Astrocyte (in vitro differentiated cells and primary cell): ENCODE data around the gene ULK4. TPM values are rescaled to one million over a fixed set of nuclear protein-coding genes. Genes with fewer than 3 reads are reported as not detected.
A peak's percentile ranks its signal among the peaks of the same experiment; 100 is the strongest.

Source experiments
- DNase-seq: peaks from one replicate; pipeline ENCODE4 v3.0.0-alpha.2; 2010; ENCODE audit warnings: low read depth
- FAIRE-seq: peaks from 2 replicates; lab custom pipeline; 2011; peaks lifted over from hg19 to GRCh38; lab: Jason Lieb, UNC
- H2AFZ ChIP-seq: 2 replicates; pipeline ENCODE4 v1.6.0; 2012; ENCODE audit warnings: low read depth, low read length, inconsistent platforms
- H3K27ac ChIP-seq: 2 replicates; pipeline ENCODE4 v1.5.1; 2011; ENCODE audit warnings: low read depth, low read length, inconsistent platforms
- H3K27me3 ChIP-seq: 2 replicates; pipeline ENCODE4 v1.6.0; 2011; ENCODE audit warnings: low read length, inconsistent platforms; ENCODE audit not compliant: insufficient read depth
- H3K36me3 ChIP-seq: 2 replicates; pipeline ENCODE4 v1.5.1; 2011; ENCODE audit warnings: low read length, inconsistent platforms; ENCODE audit not compliant: insufficient read depth
- H3K4me1 ChIP-seq: 2 replicates; pipeline ENCODE4 v1.5.1; 2011; ENCODE audit warnings: low read length, inconsistent platforms; ENCODE audit not compliant: insufficient read depth
- H3K4me2 ChIP-seq: 2 replicates; pipeline ENCODE4 v1.6.0; 2012; ENCODE audit warnings: low read length, inconsistent platforms
- H3K4me3 ChIP-seq: 2 replicates; pipeline ENCODE4 v1.5.1; 2011; ENCODE audit warnings: low read depth, mild to moderate bottlenecking, low read length, inconsistent platforms; ENCODE audit not compliant: insufficient read depth
- H3K79me2 ChIP-seq: 2 replicates; pipeline ENCODE4 v1.6.0; 2012; ENCODE audit warnings: mild to moderate bottlenecking, low read length, inconsistent platforms; ENCODE audit not compliant: insufficient read depth
- H3K9ac ChIP-seq: 2 replicates; pipeline ENCODE4 v1.6.0; 2012; ENCODE audit warnings: mild to moderate bottlenecking, low read length, inconsistent platforms
- H3K9me3 ChIP-seq: 2 replicates; pipeline ENCODE4 v1.5.1; 2012; ENCODE audit warnings: low read depth, mild to moderate bottlenecking, low read length, inconsistent platforms; ENCODE audit not compliant: insufficient read depth
- H4K20me1 ChIP-seq: 2 replicates; pipeline ENCODE4 v1.6.0; 2012; ENCODE audit warnings: low read length, inconsistent platforms; ENCODE audit not compliant: insufficient read depth
- H3K27ac Mint-ChIP-seq: one replicate; pipeline ENCODE4 v1.8.0; 2021; ENCODE audit warnings: mild to moderate bottlenecking, mixed read lengths; ENCODE audit not compliant: unreplicated experiment
- H3K27me3 Mint-ChIP-seq: one replicate; pipeline ENCODE4 v1.8.0; 2021; ENCODE audit warnings: low read depth, mixed read lengths; ENCODE audit not compliant: unreplicated experiment
- H3K36me3 Mint-ChIP-seq: one replicate; pipeline ENCODE4 v1.8.0; 2021; ENCODE audit warnings: low read depth, mixed read lengths; ENCODE audit not compliant: unreplicated experiment
- H3K4me1 Mint-ChIP-seq: one replicate; pipeline ENCODE4 v1.8.0; 2021; ENCODE audit warnings: low read depth, mixed read lengths; ENCODE audit not compliant: unreplicated experiment
- H3K4me3 Mint-ChIP-seq: one replicate; pipeline ENCODE4 v1.8.0; 2021; ENCODE audit warnings: mild to moderate bottlenecking, moderate library complexity, mixed read lengths; ENCODE audit not compliant: unreplicated experiment
- H3K9me3 Mint-ChIP-seq: one replicate; pipeline ENCODE4 v1.8.0; 2021; ENCODE audit warnings: mild to moderate bottlenecking, mixed read lengths; ENCODE audit not compliant: unreplicated experiment
- CTCF ChIP-seq: IDR thresholded peaks from 2 replicates; pipeline ENCODE4 v1.5.1; 2011; ENCODE audit warnings: low read depth, mild to moderate bottlenecking, inconsistent platforms, low read length, moderate library complexity; ENCODE audit not compliant: insufficient read depth
- EZH2 ChIP-seq: IDR thresholded peaks from 2 replicates; pipeline ENCODE4 v1.6.1; 2012; ENCODE audit warnings: mild to moderate bottlenecking, low read length, inconsistent platforms; ENCODE audit not compliant: insufficient read depth
- total RNA-seq: library from RNA; stranded (reverse); gene quantifications from 2 replicates; pipeline ENCODE4 v1.2.1, GENCODE V29; 2021

ULK4 gene
- total RNA-seq, 1 donor from 2014 or later = 6.6 TPM

DNA sequence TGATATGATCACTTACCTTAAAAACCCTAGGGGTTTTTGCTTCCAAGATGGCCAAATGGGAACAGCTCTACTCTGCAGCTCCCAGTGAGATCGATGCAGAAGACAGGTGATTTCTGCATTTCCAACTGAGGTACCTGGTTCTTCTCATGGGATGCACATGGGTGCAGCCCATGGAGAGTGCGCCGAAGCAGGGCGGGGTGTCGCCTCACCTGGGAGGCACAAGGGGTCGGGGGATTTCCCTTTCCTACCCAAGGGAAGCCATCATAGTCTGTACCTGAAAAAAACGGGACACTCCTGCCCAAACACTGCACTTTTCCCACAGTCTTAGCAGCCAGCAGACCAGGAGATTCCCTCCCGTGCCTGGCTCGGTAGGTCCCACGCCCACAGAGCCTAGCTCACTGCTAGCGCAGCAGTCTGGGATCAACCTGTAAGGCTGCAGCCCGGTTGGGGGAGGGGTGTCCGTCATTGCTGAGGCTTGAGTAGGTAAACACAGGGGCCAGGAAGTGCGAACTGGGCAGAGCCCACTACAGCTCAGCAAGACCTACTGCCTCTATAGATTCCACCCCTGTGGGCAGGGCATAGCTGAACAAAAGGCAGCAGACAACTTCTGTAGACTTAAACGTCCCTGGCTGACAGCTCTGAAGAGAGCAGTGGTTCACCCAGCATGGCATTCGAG is 684.0 kb downstream of the ULK4 start:
- Mint-ChIP-seq H3K4me3 (no peak overlapping the region), H3K27ac (no peak overlapping the region), H3K36me3 (no peaks in the 10 kb centered on the region), H3K4me1 (peaks cover 12% of the 10 kb centered on the region), H3K27me3 (no peaks in the 10 kb centered on the region), H3K9me3 (peaks cover 9% of the 10 kb centered on the region)
- H3K9ac ChIP-seq = no peak overlapping the region
- no peak for DNase-seq
- no peak for TF ChIP-seq EZH2
- TF ChIP-seq CTCF = no peak
- no peaks in the 10 kb centered on the region for H3K27me3 ChIP-seq
- H3K4me2 ChIP-seq = no peak overlapping the region
- FAIRE-seq = no peak
- no peaks in the 10 kb centered on the region for H3K79me2 ChIP-seq
- H3K4me3 ChIP-seq = no peak overlapping the region
- peaks cover 3% of the 10 kb centered on the region for H3K4me1 ChIP-seq
- no peaks in the 10 kb centered on the region for H3K36me3 ChIP-seq
- no peaks in the 10 kb centered on the region for H3K9me3 ChIP-seq
- no peak overlapping the region for H2AFZ ChIP-seq
- H4K20me1 ChIP-seq = no peaks in the 10 kb centered on the region
- H3K27ac ChIP-seq = no peak overlapping the region

- Histone ChIP-seq H3K27me3 (no peaks in the 10 kb centered on the region), H3K4me1 (peaks cover 3% of the 10 kb centered on the region), H3K4me2 (no peak overlapping the region), H4K20me1 (no peaks in the 10 kb centered on the region), H3K4me3 (no peak overlapping the region), H3K79me2 (no peaks in the 10 kb centered on the region), H2AFZ (no peak overlapping the region), H3K9me3 (no peaks in the 10 kb centered on the region), H3K27ac (no peak overlapping the region), H3K36me3 (no peaks in the 10 kb centered on the region), H3K9ac (no peak overlapping the region)
- Mint-ChIP-seq H3K27ac (no peak overlapping the region), H3K4me3 (no peak overlapping the region), H3K36me3 (peaks cover 2% of the 10 kb centered on the region), H3K4me1 (peaks cover 12% of the 10 kb centered on the region), H3K9me3 (peaks cover 12% of the 10 kb centered on the region), H3K27me3 (no peaks in the 10 kb centered on the region)
- no peak for FAIRE-seq
- TF ChIP-seq EZH2 (no peak), CTCF (no peak)
- no peak for DNase-seq
These were observed 685.7 kb downstream of the ULK4 start for GRCh38 chr3:41276191-41276590.

DNA sequence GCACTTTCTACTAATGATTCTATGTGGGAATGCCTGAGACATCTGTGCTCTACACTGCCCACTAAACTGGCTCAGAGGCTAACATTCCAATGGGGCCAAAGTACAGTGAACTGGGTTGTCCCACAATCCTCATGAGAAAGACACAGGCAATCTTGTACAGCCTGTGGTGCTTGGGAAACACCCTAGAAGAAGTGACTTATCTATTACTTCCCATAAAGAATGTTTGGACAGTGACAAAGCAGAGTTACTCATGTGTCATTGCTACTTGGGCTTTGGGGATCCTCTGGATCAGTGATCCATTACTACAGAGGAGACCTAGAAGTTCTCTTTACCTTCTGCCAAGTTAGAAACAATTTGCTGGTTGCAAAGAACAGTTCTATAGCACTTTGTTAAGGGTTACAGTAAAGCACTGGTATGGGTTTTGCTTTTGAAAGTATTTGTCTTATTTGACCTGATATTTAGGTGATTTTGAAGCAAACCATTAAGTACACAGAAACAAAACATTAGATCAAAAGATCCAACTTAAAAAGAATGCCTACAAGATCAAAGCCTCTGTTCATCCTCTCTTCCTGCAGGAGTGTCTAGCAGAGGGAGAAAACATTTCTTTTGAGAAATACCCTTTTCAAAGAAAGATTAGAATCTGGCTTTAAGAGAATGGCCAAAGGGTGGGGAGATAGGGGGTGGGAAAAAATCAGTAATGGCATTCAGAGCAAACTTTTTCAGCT is 686.8 kb downstream of the ULK4 start:
- H2AFZ ChIP-seq = no peak overlapping the region
- no peaks in the 10 kb centered on the region for H3K79me2 ChIP-seq
- peaks cover 12% of the 10 kb centered on the region for H3K4me1 Mint-ChIP-seq
- no peaks in the 10 kb centered on the region for H3K27me3 Mint-ChIP-seq
- no peak overlapping the region for H3K27ac Mint-ChIP-seq
- TF ChIP-seq CTCF (no peak), EZH2 (no peak)
- FAIRE-seq (peak; percentile 9), DNase-seq (peak; percentile 44)
- H3K9me3 ChIP-seq = no peaks in the 10 kb centered on the region
- no peak overlapping the region for H3K27ac ChIP-seq
- H3K36me3 Mint-ChIP-seq = peaks cover 2% of the 10 kb centered on the region
- peaks cover 13% of the 10 kb centered on the region for H3K9me3 Mint-ChIP-seq
- H3K4me2 ChIP-seq = peak overlapping the region; percentile 10
- H3K27me3 ChIP-seq = no peaks in the 10 kb centered on the region
- H4K20me1 ChIP-seq = no peaks in the 10 kb centered on the region
- no peak overlapping the region for H3K9ac ChIP-seq
- H3K36me3 ChIP-seq = no peaks in the 10 kb centered on the region
- peaks cover 3% of the 10 kb centered on the region for H3K4me1 ChIP-seq
- H3K4me3 Mint-ChIP-seq = no peak overlapping the region
- H3K4me3 ChIP-seq = no peak overlapping the region
